Thyroid gland (tissue), 4 donors: Measurements from ENCODE around the gene AGBL3.

Source experiments
- POLR2A ChIP-seq, 2 donors: fragments of 450-650 bp; IDR thresholded peaks; one replicate each; pipeline ENCODE4 v1.6.1; 2017; ENCODE audit warnings: antibody characterized with exemption in 2 of 2, mild to moderate bottlenecking in 2 of 2, moderate library complexity in 1 of 2
- TF ChIP-seq, protein P1 (sequence below), 6 experiments: fragments of 200-600 bp in 3 of 6; fragments of 450-650 bp in 3 of 6; sonication (generic) in 3 of 6; IDR thresholded peaks; one replicate each; pipeline ENCODE4 v1.5.1; 2016 to 2019; ENCODE audit warnings: antibody characterized with exemption in 6 of 6, mild to moderate bottlenecking in 2 of 6, inconsistent platforms in 1 of 6, moderate library complexity in 1 of 6

- no peak for TF ChIP-seq POLR2A (IDR thresholded peaks at IDR 0.05)
- TF ChIP-seq, protein P1, sequence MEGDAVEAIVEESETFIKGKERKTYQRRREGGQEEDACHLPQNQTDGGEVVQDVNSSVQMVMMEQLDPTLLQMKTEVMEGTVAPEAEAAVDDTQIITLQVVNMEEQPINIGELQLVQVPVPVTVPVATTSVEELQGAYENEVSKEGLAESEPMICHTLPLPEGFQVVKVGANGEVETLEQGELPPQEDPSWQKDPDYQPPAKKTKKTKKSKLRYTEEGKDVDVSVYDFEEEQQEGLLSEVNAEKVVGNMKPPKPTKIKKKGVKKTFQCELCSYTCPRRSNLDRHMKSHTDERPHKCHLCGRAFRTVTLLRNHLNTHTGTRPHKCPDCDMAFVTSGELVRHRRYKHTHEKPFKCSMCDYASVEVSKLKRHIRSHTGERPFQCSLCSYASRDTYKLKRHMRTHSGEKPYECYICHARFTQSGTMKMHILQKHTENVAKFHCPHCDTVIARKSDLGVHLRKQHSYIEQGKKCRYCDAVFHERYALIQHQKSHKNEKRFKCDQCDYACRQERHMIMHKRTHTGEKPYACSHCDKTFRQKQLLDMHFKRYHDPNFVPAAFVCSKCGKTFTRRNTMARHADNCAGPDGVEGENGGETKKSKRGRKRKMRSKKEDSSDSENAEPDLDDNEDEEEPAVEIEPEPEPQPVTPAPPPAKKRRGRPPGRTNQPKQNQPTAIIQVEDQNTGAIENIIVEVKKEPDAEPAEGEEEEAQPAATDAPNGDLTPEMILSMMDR (IDR thresholded peaks at IDR 0.05): no peak
Observed at GRCh38 chr7:135078051-135078450, 91.7 kb downstream of the AGBL3 start.
